ENCODE data around the gene ADAMTS17.
"Not testable (repeated sequence)": the region's sequence is repeated elsewhere in the genome, so short reads cannot be mapped to it uniquely, and the experiment has no call there.

Gene ADAMTS17

DNA sequence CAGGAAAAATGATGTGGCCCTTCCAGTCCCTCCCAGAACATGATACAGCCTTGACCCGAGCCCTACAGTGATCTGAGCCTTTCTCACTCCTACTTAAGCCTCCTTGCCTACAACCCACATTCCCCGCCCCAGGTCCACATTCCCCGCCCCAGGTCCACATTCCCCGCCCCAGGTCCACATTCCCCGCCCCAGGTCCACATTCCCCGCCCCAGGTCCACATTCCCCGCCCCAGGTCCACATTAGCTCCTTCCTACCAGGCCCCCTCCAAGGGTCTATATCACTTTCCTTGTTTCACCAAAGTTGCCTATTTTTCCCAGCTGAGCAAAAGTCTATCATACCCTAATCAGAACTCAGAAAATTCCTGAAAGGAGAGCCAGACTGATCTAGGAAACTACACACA lies 2.3 kb downstream of the ADAMTS17 start:
- not testable (repeated sequence) for DNase-seq (ENCODE audit: low read depth in 2 of 2)

DNA sequence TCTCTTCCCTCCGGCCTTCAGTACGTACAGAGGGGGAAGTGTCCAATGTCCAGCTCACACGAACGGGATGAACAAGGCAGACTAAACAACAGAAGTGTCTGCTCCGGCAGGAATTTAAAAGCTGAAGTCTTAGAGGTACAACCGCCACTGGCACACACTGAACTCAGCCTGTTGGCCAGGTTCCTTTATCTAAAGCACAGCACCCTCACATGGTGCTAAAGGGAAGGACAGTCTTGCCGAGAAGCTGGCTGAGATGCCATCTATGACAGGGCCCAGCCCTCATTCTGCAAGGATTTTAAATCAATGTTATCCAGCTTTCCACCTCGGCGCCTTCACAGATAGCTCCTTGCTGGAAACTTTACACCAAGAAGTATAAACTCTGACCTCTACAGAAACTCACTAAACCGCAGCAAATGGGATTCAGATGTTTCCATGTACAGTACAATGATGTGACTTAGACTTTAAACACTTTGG lies 2.8 kb downstream of the ADAMTS17 start:
- DNase-seq (ENCODE audit: low read depth in 2 of 2) = peak in 1 of 2 donors; percentile 34

- DNase-seq (ENCODE audit: low read depth in 2 of 2) = no peak
Observed at GRCh38 chr15:100338247-100338646, 3.5 kb downstream of the ADAMTS17 start.

- no peak for DNase-seq (ENCODE audit: low read depth in 2 of 2)
Observed at GRCh38 chr15:100337096-100338044, 4.4 kb downstream of the ADAMTS17 start.

GRCh38 chr15:100336061-100336460 lies 5.7 kb downstream of the ADAMTS17 start:
- DNase-seq (ENCODE audit: low read depth in 2 of 2) = no peak

GRCh38 chr15:100335335-100335999 lies 6.3 kb downstream of the ADAMTS17 start:
- DNase-seq (ENCODE audit: low read depth in 2 of 2) = no peak

- no peak for DNase-seq (ENCODE audit: low read depth in 2 of 2)
Observed at GRCh38 chr15:100334905-100335304, 6.9 kb downstream of the ADAMTS17 start.

DNA sequence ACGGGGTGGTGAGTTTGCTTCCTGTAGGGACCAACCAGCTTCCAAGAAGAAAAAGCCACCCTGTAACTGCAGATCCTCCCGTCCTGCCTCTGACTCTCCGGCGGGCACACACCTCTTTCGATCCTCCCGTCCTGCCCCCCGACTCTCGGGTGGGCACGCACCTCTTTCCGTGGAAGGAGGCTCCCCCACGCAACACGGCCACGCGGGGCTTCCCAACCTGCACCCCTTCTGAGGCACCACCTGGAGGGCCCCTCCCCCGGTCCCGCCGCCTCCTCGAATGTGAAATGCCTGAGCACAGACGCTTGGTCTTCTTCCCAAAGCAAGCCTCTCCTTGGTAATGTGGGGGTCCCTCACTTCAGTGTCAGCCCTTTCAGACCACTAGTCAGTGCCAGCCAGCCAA lies 7.3 kb downstream of the ADAMTS17 start:
- DNase-seq (ENCODE audit: low read depth in 2 of 2) = no peak

- no peak for DNase-seq (ENCODE audit: low read depth in 2 of 2)
Observed at GRCh38 chr15:100334015-100334414, 7.8 kb downstream of the ADAMTS17 start.

- DNase-seq (ENCODE audit: low read depth in 2 of 2) = no peak
Observed at GRCh38 chr15:100333236-100333635, 8.5 kb downstream of the ADAMTS17 start.

DNA sequence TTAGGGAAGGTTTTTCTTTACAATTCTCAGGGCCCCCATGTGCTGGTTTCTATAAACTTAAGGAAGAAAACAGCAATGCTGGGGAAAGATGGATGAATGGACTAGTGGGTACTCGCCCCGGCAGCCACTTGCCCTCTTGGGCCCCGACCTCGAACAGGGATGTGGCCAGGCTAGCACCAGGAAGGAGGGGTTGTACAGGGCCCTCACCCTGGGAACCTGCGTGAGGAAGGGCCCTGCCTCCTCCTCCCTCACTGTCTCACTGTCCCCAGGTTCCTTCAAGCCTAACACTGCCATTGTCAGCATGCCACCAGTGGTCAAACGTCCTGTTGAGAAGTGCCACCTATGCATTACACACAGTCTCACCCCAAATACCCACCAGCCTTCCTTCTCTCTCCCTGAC lies 9.1 kb downstream of the ADAMTS17 start:
- DNase-seq (ENCODE audit: low read depth in 2 of 2) = no peak

DNA sequence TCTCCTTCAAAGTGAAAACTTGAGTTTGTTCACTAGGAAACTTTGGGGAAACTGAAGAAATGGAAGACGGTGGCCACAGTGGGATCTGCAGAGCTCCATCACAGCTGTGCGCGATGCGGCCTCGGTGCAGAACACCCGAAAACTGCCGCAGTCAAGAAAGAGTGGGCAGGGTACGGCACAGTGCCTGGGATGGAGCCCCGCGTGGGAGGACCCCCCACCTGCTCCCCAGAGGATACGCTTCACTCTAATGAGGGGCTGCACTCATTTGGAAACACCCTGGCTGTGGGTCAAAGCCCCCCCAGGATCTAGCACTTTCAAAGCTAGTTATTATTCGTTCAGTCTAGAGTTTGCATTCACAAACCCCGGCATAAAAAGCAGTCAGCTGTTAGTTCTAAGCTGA lies 9.5 kb downstream of the ADAMTS17 start:
- no peak for DNase-seq (ENCODE audit: low read depth in 2 of 2)

GRCh38 chr15:100330629-100331215 lies 11.1 kb downstream of the ADAMTS17 start:
- no peak for DNase-seq (ENCODE audit: low read depth in 2 of 2)

DNA sequence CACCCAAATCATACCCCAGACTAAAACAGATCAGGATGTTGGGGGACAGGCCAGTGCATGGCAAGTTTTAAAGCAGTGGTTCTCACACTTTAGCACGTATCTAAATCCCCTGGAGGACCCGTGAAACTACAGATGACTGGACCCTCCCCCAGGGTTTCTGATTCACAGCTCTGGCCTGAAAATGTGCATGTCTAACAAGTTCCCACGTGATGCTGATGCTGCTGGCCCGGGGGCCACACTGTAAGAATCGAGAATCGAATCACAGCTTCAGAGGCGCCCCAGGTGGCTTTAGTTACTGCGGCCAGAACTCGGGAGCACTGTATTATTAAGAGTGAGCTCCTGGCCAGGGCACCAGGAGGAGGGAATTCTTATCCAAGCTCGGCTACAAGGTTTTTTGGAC lies 11.6 kb downstream of the ADAMTS17 start:
- no peak for DNase-seq (ENCODE audit: low read depth in 2 of 2)

DNA sequence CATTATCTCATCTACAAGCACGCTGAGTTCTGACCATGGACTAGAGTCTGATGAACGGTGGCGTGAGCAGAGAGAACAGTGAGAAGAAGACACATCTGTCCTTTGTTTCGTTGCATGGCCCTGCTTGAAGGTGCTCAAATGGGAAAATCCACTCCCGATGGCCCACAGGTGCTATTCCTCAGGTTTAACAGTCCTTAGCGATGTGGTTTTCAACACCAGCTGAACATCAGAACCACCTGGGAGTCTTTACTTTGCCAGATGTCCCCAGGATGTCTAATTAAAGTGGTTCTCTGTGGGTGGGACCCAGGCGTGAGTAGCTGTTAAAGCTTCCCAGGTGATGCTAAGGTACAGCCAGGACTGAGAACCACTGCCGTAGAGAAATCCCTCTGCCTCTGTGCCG lies 13.0 kb downstream of the ADAMTS17 start:
- DNase-seq (ENCODE audit: low read depth in 2 of 2) = no peak

GRCh38 chr15:100318880-100319279 lies 22.9 kb downstream of the ADAMTS17 start:
- DNase-seq (ENCODE audit: low read depth in 2 of 2) = no peak

GRCh38 chr15:100314809-100315400 lies 26.9 kb downstream of the ADAMTS17 start:
- no peak for DNase-seq (ENCODE audit: low read depth in 2 of 2)

DNA sequence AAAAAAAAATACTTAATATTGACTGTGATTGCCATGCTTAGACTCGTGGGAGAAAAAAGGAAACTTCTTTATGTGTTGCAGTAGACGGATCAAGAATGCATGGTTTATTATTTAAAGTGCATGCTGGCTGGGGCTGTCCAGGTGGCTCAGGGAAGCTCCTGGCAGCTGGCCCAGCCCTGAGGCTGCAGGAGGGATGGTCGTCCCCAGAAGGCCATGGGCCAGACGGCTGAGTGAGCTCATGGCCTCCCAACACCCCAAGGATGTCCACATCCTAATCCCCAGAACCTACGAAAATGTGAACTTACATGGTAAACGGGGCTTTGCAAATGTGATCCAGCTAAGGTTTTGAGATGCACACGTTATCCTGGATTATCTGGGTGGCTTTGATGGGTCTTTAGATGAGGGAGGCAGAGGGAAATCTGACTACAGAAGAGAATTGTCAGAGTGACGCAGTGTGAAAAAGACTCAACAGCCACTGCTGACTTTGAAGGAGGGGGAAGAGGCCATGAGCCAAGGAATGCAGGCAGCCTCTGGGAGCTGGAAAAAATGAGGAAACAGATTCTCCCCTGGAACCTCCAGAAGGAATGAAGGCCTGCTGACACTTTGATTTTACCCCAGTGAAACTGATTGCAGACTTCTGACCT lies 29.8 kb downstream of the ADAMTS17 start:
- DNase-seq (ENCODE audit: low read depth in 2 of 2) = no peak

- no peak for DNase-seq (ENCODE audit: low read depth in 2 of 2)
Observed at GRCh38 chr15:100311154-100311625, 30.6 kb downstream of the ADAMTS17 start.

GRCh38 chr15:100310513-100311153 lies 31.1 kb downstream of the ADAMTS17 start:
- DNase-seq (ENCODE audit: low read depth in 2 of 2) = no peak

- no peak for DNase-seq (ENCODE audit: low read depth in 2 of 2)
Observed at GRCh38 chr15:100310041-100310405, 31.8 kb downstream of the ADAMTS17 start.
